ENCODE results near the gene LPP. TPM values are rescaled to one million over a fixed set of nuclear protein-coding genes. Genes with fewer than 3 reads are reported as not detected.

LPP gene
- total RNA-seq, 1 donor: 92.1 TPM

DNA sequence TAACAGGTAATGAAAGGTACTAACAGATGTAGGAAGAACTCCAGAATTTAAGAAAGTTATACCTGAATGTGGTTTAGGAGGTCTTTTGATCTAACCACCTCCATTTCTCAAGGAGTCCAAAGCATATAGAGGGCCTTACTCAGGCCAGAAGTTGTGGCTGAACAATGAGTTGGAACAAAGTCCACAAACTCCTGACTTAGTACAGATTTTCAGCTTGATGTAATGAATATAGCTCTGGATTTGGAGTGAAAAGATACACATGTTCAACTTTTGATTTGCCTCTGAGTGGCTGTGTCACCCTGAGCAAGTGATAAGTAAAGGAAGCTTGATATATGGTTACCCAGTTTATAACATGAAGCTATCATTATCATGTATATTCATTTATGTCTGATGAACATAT is 390.1 kb downstream of the LPP start:
- no peak for DNase-seq (ENCODE audit: low read depth)
- TF ChIP-seq, protein P1, sequence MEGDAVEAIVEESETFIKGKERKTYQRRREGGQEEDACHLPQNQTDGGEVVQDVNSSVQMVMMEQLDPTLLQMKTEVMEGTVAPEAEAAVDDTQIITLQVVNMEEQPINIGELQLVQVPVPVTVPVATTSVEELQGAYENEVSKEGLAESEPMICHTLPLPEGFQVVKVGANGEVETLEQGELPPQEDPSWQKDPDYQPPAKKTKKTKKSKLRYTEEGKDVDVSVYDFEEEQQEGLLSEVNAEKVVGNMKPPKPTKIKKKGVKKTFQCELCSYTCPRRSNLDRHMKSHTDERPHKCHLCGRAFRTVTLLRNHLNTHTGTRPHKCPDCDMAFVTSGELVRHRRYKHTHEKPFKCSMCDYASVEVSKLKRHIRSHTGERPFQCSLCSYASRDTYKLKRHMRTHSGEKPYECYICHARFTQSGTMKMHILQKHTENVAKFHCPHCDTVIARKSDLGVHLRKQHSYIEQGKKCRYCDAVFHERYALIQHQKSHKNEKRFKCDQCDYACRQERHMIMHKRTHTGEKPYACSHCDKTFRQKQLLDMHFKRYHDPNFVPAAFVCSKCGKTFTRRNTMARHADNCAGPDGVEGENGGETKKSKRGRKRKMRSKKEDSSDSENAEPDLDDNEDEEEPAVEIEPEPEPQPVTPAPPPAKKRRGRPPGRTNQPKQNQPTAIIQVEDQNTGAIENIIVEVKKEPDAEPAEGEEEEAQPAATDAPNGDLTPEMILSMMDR (IDR thresholded peaks at IDR 0.05; ENCODE audit: insufficient read depth, low read length): no peak

DNA sequence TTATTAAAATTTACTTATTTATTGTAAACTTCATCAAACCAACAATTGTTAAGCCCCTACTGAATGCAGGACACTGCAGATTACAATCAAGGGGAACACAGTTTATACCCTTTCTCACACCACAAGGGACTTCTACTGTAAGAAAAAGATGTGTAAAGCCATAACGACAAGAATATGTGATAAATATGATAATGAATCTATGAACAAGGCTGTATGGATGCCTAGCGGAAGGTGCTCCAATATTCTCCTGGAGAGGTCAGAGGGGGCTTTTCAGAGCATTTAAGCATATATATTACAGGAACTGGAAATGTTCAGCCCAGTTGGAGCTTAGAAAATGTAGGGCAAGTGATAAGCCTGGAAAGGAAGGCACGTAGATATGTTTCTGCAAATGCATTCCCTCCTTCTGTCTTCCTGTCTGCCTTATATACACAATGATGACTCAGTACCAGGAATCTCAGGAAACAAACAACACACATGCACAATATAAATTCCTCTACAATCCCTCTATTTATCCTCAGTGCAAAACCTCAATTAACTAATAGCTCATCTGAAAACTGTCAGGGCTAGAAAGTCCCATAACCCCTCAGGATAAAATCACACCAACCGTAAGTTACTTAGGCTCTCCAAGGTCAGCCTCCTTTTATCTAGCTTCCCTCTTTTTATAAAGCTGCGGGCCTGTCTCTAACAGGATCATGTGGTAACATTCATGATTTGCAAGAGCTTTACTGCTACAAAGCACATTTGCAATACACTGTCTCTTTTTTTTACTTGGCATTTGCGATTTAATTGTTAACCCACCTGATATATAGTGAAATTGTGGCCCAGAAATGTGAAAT is 393.1 kb downstream of the LPP start:
- no peak overlapping the region for H3K4me3 ChIP-seq (ENCODE audit: low read depth, low read length)
- TF ChIP-seq, protein P1 (IDR thresholded peaks at IDR 0.05; ENCODE audit: insufficient read depth, low read length): no peak
- peak; percentile 35 for DNase-seq (ENCODE audit: low read depth)

More for the DNA sequence above, 390.1 kb downstream of the LPP start:
- H3K4me3 ChIP-seq (ENCODE audit: low read depth, low read length): no peak overlapping the region

DNA sequence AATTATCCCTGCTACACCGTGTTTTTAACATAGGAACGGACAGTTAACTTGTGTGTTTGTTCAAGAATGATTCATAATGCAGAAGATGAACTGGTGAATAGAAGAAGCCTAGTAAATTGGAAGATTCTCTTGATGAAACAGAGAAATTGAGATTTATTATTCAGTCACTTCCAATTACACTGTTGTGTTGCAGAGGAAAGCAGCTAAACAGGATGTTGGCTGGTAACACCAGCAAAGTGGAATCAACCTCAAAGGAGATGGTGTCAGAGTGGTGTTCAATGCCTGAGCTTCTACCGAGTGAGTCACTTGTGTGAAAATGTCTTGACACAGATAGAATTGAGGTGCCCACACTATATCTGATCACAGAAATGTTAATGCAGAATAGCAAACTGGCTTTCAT is 399.6 kb downstream of the LPP start:
- TF ChIP-seq, protein P1 (IDR thresholded peaks at IDR 0.05; ENCODE audit: insufficient read depth, low read length): no peak
- DNase-seq (ENCODE audit: low read depth): no peak
- no peak overlapping the region for H3K4me3 ChIP-seq (ENCODE audit: low read depth, low read length)

- H3K4me3 ChIP-seq (ENCODE audit: low read depth, low read length): no peak overlapping the region
- TF ChIP-seq, protein P1 (IDR thresholded peaks at IDR 0.05; ENCODE audit: insufficient read depth, low read length): no peak
- peak; percentile 59 for DNase-seq (ENCODE audit: low read depth)
Measured at GRCh38 chr3:188554404-188554803, 400.4 kb downstream of the LPP start.

DNA sequence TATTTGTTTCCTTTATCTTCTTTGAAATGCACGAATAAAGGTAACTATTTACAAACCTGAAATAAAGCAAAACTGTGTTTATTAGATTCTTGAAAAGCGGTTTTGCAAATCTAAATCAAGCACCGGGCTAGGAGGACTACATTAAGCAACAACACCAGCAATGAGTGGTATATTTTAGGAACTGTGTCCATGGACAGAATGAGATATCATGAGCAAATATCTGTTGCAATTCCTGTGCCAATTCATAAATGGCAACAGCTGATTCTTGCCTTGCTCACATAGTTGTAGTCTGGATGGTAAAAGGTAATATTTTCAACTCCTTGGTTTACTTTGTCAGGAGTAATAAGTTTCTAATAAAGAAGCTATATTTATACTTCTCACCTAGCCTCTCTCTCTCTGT is 403.3 kb downstream of the LPP start:
- TF ChIP-seq, protein P1 (IDR thresholded peaks at IDR 0.05; ENCODE audit: insufficient read depth, low read length): no peak
- H3K4me3 ChIP-seq (ENCODE audit: low read depth, low read length): no peak overlapping the region
- DNase-seq (ENCODE audit: low read depth): no peak

DNA sequence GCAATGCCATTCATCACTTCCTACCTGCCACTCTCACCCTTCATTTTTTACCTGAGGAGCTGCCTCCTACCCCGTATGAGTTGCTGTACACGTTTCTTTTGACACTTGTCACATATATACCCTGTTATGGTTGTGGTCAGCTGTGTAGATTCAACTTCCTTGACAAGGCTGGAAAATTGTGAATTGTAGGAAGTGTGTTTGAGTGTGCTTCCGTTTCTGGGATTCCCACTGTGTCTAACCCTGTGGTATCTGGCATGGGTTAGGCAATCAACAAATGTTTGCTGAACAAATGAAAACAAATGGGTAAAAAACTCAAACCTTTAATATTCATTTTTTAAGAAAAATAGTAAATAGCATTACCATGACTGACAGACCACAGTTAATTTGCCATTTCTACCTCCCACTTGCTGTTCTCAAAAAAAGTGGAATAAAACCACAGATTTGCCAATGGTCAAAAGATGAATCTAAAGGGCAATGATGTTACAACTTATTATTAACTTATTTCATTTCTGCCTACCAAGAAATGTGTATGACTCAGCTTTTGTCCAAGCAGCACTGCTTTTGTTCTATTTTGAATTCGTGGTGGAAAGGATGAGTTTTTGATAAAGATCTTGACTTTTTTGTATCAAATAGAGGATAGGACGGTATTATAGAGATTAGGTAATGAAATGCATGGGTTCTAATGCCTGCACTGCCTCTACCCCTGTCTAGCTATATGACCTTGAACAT is 404.6 kb downstream of the LPP start:
- peak; percentile 23 for DNase-seq (ENCODE audit: low read depth)
- TF ChIP-seq, protein P1 (IDR thresholded peaks at IDR 0.05; ENCODE audit: insufficient read depth, low read length): no peak
- no peak overlapping the region for H3K4me3 ChIP-seq (ENCODE audit: low read depth, low read length)

Measured in fibroblast of the aortic adventitia (primary cell).